ENCODE results near the gene ZNF318.
A peak's percentile ranks its signal among the peaks of the same experiment; 100 is the strongest.
"Not testable (repeated sequence)": the region's sequence is repeated elsewhere in the genome, so short reads cannot be mapped to it uniquely, and the experiment has no call there.

Gene ZNF318

GRCh38 chr6:43389730-43390295 is 20.4 kb upstream of the ZNF318 start:
- DNase-seq (ENCODE audit: low read depth in 2 of 3, low spot score in 1 of 3), result no peak

DNA sequence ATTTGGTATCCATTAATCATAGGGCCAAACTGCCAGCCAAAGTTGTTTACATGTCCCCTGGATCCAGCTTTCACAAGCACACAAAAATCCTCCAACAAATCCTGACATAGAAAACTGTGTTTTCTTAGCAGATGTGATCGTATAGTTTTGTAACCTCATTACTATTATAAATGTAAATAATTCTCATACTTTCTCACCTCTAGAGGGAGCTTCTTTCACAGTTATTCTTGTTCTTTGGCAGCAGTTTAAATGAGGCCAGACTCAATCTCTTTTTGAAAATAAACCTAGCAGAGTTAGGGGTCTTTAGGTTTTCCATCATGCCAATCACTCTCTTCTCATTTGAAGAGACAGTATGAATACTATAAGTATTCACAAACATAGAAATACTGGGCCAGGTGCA is 17.0 kb upstream of the ZNF318 start:
- DNase-seq (ENCODE audit: low read depth in 2 of 3, low spot score in 1 of 3), result no peak

DNA sequence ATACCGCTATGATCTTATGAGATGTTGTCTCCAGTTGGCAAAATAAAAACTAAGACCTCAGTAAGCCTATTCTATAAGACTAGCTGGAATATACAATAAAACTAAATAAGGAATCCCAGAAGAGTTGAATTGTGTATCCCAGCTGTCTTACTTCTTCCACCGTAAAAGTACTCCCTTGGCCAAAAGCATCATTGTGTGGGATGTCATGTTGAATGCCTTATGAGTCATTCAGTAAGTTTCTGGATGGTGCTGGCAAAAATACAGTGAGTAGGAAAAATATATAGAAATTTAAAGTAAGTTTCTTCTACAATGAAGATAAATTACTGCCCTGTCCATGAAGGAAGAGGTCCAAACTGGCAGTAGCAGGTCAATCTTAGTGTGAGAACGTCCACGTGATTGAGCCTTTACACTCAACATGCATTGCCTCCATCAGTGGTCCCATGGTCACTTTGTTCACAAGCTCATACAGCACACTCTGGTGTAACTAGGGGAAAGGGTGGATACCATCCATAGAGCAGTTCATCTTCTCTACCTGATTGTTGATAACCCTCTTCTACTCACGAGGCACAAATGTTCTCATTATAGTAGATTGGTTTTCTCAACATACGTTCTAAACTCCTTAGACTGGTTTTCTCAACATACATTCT is 13.7 kb upstream of the ZNF318 start:
- DNase-seq (ENCODE audit: low read depth in 2 of 3, low spot score in 1 of 3), result no peak

- not testable (repeated sequence) for DNase-seq (ENCODE audit: low read depth in 2 of 3, low spot score in 1 of 3)
Measured at GRCh38 chr6:43380858-43381257, 11.4 kb upstream of the ZNF318 start.

DNA sequence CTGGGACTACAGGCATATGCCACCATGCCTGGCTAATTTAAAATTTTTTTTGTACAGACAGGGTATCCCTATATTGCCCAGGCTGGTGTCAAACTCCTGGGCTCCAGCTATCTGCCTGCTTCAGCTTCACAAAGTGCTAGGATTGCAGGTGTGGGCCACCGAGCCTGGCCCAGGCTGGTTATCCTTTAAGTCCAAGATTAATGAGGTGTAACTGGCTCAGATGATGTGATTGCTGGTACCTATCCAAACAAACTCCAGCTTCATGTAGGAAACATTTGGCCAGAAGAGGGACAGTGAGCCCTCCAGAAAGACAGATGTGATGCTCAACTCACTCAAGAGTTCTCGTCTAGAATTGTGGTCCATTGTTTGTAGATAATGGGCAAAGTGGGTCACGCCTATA is 9.2 kb upstream of the ZNF318 start:
- no peak for DNase-seq (ENCODE audit: low read depth in 2 of 3, low spot score in 1 of 3)

- no peak for DNase-seq (ENCODE audit: low read depth in 2 of 3, low spot score in 1 of 3)
Measured at GRCh38 chr6:43377710-43378229, 8.3 kb upstream of the ZNF318 start.

DNA sequence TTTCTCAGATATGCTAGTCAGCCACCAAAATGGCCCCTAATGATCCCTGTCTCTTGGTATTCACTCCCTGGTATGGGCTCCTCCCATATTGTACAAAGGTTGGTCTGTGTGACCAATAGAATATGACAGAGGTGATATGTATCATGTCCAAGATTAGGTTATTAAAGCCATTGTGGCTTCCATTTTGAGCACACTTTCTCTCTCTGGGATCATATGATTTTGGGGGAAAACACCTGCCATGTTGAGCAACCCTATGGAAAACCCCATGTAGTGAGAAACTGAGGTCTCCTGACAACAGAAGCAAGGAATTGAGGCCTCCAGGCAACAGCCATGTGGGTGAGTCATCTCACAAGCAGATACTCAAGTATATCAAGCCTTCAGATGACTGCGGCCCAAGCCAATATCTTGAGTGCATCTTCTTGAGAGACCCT is 7.1 kb upstream of the ZNF318 start:
- DNase-seq (ENCODE audit: low read depth in 2 of 3, low spot score in 1 of 3), result peak in 2 of 3 donors; percentile 33 to 42

DNA sequence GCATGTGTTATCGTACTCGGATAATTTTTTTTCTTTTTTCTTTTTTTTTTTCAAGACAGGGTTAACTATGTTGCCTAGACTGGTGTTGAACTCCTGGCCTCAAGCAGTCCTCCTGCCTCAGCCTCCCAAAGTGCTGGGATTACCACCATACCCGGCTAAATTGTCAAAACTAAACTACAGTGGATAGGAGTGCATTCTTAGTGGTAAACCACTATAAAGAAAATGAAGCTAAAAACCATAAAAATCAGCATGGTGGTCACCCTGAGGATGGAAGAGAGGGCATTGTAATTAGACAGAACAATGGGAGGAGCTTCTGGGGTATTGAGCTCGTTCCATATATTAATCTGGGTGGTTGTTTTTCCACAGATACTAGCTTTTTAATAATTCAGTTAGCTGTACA is 6.2 kb upstream of the ZNF318 start:
- no peak for DNase-seq (ENCODE audit: low read depth in 2 of 3, low spot score in 1 of 3)

- no peak for DNase-seq (ENCODE audit: low read depth in 2 of 3, low spot score in 1 of 3)
Measured at GRCh38 chr6:43373252-43373875, 3.9 kb upstream of the ZNF318 start.

DNA sequence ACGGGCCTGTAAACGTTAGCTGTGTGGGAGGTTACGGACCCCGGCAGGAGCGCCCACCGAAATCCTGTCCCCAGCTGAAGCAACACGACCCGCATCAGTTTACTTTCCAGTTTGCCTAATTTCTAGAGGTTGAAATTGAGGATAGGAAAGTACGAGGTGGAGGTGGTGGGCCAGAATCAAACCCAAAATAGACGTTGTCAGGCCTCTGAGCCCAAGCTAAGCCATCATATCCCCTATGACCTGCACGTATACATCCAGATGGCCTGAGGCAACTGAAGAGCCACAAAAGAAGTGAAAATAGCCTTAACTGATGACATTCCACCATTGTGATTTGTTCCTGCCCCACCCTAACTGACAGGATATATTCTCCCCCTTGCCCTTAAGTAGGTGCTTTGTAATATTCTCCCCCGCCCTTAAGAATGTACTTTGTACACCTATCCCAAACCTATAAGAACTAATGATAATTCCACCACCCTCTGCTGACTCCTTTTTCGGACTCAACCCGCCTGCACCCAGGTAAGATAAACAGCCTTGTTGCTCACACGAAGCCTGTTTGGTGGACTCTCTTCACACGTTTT is 645 bp upstream of the ZNF318 start:
- not testable (repeated sequence) for DNase-seq (ENCODE audit: low read depth in 2 of 3, low spot score in 1 of 3)

GRCh38 chr6:43368259-43369160 is 937 bp downstream of the ZNF318 start:
- no peak for DNase-seq (ENCODE audit: low read depth in 2 of 3, low spot score in 1 of 3)

DNA sequence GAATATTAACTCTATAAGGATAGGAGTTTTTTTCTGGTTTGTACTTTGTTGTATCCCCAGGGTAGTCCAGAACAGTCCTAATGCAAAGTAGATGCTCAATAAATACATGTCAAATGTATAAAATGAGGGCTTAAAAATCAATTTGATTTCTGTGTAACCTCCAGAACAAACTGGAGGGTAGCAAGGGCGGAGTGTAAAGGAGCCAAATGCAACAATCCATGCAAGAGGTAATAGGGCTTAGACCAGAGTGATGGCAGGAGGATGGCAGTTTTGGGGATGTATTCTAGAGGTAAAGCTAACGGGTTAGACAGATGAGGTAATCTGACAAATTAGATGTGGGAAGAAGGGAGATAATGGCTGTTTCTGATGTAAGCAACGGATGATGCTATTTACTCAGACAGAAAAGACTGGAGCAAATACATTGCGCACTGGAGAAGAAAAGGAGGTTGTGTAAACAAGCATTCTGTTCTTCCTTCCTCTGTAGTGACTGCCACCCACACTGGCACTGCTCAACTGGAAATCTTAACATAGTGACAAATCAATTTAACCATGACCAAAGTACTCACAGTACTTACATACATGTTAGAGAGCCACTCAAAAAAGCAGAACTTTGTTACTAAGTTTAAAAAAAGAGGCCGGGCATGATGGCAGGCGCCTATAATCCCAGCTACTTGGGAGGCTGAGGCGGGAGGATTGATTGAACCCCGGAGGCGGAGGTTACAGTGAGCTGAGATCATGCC is 2.0 kb downstream of the ZNF318 start:
- DNase-seq (ENCODE audit: low read depth in 2 of 3, low spot score in 1 of 3), result no peak

DNA sequence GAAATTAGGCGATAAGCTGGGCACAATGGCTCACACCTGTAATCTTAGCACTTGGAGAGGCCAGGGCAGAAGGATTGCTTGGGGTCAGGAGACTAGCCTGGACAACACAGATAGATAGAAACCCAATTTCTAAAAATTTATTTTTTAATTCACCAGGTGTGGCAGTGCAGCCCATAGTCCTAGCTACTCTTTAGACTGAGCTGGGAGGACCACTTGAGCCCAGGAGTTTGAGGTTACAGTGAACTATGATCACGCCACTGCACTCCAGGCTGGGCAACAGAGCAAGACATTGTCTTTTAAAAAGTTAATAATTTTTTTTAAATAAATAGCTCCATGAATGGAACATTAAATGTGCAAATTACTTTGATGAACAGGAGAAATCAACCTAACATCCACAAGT is 8.2 kb downstream of the ZNF318 start:
- DNase-seq (ENCODE audit: low read depth in 2 of 3, low spot score in 1 of 3), result no peak

DNA sequence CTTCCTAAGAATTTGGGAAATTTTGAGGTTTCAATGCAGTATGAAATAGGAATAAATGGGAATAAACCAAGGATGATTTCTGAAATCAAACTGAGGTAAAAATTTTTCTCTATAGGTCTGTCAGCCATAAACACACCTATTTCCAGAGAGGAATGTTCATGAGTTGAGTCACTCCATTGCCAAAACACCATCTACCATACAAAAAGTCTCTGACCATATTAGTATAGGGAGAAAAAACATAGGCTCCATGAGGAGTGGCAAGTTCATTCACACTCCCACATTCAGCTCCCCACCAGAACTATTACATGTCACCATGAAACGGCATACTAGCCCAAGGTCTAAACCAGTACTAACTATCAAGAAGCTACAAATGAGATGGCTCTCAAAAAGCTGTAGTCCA is 9.6 kb downstream of the ZNF318 start:
- DNase-seq (ENCODE audit: low read depth in 2 of 3, low spot score in 1 of 3), result no peak

DNA sequence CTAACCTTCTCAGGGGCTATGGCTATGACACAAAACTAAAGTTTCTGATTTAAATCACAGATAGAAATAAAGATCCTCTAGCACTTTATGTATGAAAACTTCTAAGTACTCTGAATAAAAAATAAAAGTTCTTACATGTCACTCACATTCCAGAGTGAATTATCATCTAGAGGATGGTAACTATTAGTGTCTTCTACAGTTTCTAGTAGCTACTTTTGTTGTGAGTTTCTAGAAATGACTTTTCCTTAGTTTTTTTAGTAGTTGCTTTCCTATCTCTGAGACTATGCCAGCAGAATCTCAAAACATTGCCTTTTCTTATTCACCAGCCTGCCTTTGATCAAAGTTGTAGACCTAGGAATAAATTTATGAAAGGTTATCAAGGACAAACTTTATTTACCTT is 10.1 kb downstream of the ZNF318 start:
- no peak for DNase-seq (ENCODE audit: low read depth in 2 of 3, low spot score in 1 of 3)

DNA sequence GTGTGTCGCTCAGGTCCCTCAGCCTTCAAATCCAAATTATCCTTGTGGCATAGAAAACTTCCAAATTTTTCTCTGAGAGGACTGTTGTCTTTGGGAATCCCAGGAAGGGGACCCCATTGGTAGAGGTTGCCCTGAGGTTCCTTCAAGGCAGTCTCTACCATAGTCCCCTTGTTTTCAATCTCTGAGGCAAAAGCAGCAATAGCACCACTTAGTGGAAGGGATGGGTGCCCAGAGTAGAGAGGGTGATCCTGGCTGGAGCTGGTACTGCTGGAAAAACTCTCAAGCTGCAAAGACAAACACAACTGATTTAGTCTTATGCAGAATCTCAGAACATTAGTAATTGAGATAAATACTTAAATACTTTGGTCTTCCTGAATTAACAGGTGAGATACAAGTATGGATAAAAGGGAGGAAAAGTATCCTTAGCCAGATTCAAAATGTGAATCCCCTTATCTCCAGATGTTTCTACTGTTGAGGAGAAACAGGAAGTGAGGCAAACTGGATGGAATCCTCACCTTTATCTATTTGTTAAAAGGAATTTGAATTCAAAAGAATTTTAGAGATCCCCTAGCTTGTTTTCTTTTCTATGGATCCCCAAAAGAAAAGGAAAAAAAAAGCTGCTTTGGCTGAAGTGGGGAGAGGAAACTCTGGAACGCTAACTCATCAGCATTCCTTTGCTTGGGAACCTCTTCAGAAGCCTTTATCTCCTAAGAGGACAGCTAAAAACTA is 13.4 kb downstream of the ZNF318 start:
- DNase-seq (ENCODE audit: low read depth in 2 of 3, low spot score in 1 of 3), result no peak

DNA sequence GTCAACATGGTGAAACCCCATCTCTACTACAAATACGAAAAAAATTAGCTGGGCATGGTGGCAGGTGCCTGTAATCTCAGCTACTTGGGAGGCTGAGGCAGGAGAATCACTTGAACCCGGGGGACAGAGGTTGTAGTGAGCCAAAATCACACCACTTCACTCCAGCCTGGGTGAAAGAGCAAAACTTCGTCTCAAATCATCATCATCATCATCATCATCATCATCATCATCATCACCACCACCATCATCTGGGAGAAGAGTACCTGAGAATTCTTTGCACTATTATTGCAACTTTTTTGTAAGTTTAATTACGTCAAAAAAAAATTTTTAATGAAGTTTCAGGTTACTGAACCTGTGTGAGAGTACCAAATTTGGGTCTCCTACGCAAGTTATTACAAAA is 17.5 kb downstream of the ZNF318 start:
- not testable (repeated sequence) for DNase-seq (ENCODE audit: low read depth in 2 of 3, low spot score in 1 of 3)

DNA sequence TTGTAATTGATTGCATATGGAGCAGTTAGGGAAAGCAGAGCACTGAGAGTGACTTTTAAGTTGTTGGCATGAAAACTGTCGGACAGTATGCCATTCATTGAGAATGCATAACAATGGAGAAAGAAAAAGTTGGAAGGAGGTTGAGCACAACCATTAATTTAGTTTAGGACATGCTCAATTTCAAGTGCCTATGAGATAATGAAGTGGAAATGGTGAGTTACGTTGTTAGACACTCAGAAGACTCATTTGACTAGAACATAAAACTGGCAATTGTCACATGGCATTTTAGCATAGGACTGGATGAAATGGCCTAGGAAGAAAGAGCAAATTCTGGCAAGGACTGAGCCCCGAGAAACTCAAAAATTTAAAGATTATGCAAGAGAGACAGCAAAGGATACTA is 22.0 kb downstream of the ZNF318 start:
- DNase-seq (ENCODE audit: low read depth in 2 of 3, low spot score in 1 of 3), result no peak

DNA sequence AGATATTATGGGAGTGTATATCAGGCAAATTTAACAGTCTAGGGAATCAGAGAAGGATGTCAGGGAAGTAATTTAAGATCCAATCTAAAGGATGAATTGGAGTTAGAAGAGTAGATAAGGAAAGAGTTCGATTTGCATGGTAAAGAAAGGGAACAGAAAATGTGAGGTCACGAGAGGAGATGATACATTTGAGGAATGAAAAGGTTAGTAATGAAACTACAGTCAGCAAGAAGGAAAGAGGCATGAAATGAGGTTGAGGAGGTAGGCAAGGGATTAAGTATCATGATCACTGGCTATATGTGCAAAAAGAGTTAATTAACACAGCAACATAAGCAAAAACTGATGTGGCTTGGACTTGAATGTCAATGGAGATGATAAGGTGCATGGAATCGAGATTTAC is 22.4 kb downstream of the ZNF318 start:
- no peak for DNase-seq (ENCODE audit: low read depth in 2 of 3, low spot score in 1 of 3)

GRCh38 chr6:43346243-43346642 is 23.2 kb downstream of the ZNF318 start:
- not testable (repeated sequence) for DNase-seq (ENCODE audit: low read depth in 2 of 3, low spot score in 1 of 3)

Data from stimulated activated CD4-positive, alpha-beta T cell treated with anti-CD3 and anti-CD28 coated beads, Interleukin-12 subunit alpha, Interleukin-12 subunit beta, amount 100 ng/mL, for 48 hours (primary cell).